ENCODE data around the gene CCNY. TPM values are rescaled to one million over a fixed set of nuclear protein-coding genes. Genes with fewer than 3 reads are reported as not detected.

Gene CCNY
- polyA plus RNA-seq, 3 donors, result 93.1 to 115 (median 113) TPM

DNA sequence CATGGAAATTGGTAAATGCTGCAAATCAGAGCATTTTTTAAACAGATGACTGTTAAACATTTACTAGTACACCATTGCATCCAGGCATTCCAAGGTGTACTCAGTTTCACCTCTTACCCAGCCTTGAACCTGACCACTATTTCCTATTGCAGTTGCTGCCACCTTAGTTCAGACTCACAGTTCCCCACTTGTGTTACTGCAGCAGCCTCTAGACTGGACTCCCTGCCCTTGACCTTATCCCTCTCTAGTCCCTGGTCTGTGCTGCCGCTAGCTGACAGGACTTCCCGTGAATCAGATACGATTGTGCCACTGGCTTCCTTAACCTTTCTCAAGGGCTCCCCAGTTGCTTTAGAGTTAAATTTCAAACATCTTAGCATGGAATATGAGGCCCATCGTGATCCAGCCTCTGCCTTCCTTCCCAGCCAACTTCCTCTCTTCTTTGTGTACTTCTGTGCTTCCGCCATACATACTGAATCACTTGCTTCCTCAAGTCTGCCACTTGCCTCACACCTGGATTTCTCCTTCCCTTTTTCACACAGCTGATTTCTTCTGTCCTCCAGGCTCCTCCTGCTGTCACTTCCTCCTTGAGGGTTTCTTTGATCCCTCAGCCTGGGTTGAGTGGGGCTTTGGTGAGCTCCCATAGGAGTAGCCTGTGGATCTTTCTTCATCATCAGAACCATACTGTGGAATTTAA lies 150.1 kb downstream of the CCNY start:
- DNase-seq (ENCODE audit: extremely low read depth in 1 of 11, low read depth in 9 of 11, low spot score in 4 of 11), result no peak

DNA sequence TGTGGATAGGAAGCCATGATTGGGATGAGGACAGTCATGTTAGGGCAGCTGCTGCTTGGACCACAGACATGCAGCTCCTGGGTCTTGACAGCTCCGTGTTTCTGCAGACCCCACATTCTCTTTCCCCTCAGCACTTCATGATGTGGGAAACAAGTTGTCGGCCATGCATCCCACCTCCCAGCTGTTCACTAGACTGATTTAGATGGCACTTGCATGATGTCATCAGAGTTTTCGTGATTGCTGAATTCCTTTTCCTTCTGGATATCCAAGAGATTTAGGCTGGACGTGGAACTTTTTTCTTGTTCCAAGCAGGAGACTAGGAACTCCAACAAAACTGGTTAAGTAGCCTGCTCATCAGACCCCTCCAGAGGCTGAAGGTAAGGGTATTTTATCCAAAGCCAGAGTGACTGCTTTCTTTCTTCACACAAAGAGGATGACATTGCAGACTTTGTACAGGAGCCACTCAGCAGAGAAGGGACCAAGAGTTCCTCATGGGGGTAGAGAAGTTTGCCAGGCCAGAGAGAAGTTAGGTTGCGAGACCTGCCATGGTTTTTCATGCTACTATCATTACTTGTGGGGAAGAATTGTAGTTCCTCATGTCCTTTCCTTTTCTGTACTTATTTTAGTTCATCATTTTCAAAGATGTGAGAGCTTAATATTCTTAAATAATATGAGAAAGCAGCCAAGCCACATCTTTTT lies 151.2 kb downstream of the CCNY start:
- DNase-seq (ENCODE audit: extremely low read depth in 1 of 11, low read depth in 9 of 11, low spot score in 4 of 11), result no peak

DNA sequence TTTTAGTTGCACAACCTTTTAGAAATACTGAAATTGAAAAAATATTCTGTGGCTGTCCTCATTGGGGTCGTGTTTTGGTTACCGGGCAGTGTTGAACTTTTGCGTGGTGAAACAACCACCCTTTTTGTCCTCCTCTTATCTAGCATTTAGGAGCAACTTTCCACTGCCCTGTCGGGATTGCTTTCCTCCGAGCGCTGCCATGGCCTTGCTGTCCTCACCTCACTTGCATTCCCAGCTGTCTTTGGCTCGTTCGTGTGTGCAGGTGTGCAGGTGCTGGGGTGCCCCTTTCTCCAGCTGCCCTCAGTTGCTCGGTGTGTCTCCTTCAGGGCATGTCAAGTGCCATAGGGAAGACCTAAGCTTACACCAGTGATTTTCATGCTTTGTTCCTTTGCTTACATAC lies 151.9 kb downstream of the CCNY start:
- no peak for DNase-seq (ENCODE audit: extremely low read depth in 1 of 11, low read depth in 9 of 11, low spot score in 4 of 11)

DNA sequence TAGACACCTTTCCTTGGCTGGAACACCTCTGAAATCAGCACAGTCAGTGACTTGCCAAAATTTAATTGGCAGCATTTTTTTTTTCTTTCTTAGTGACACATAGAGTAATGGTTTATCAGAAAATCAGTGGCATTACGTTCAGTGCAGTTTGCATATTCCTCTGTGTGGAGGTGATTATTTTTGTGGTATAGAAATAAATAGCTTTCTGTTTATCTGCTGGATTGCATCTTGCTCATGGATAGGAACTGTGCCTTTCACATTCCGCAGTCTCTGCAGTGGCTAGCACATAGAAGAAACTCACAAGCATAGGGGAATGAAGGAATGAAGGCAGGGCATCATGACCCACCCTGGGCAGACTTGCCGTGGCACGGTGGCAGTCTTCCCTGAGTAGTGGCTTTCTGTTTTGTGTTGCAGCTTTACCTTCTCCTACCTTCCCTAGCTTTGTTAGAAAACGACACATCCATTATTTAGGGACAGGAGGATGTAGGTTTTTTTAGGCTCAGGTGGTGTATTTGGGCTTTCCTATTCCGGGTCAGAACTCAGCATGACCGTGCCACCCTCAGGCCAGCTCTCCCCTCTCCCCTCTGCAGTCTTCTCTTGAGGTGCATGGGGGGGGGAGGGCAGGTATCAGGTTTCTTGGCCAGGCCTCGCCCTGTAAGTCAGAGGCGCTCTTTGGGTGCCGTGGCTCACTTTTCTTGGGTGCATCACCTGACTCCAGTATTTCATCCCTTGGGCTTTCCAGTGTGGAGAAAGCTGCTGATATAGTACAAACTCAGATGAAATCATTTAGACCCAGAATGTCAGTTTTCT lies 156.3 kb downstream of the CCNY start:
- DNase-seq (ENCODE audit: extremely low read depth in 1 of 11, low read depth in 9 of 11, low spot score in 4 of 11), result no peak

DNA sequence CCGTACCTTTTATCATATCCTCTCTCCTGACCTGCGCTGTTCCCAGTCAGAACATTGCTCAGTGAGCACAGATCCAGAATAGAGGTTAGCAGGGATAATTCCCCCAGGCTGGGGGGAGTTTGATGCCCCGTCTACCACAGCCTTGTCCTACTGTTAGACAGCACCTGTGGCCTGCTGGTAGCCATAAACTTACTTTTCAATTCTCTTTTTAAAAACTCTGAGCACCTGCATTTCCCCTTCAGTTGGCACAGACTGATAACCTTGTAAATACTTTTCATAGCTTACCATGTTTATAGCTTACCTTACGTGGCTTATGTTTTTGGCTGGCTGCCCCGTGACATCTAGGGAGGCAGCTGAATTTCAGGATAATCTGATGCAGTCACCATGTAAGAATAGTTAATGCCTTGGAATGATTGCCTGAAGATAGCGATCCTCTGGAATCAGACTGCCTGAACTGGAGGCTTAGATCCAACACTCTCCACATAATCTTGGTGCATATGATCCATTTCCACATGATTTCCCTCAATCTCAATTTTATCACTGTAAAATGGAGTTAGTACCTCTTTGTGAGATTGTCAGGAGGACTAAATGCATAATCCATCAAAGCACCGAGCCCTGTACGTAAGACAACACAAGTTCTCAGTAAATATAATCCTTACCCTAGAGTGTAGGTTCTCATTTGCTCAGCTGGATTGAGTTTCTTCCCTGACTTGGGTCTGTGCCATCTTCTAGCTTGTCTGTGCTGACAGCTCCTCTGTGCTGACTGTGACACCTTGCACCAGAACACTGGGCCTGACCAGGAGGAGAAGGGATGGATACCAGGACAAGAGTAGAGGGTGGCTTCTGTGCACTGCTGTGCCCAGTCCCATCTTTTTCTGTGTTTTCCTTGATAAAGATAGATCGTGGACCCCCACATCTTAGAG lies 157.1 kb downstream of the CCNY start:
- no peak for DNase-seq (ENCODE audit: extremely low read depth in 1 of 11, low read depth in 9 of 11, low spot score in 4 of 11)

DNA sequence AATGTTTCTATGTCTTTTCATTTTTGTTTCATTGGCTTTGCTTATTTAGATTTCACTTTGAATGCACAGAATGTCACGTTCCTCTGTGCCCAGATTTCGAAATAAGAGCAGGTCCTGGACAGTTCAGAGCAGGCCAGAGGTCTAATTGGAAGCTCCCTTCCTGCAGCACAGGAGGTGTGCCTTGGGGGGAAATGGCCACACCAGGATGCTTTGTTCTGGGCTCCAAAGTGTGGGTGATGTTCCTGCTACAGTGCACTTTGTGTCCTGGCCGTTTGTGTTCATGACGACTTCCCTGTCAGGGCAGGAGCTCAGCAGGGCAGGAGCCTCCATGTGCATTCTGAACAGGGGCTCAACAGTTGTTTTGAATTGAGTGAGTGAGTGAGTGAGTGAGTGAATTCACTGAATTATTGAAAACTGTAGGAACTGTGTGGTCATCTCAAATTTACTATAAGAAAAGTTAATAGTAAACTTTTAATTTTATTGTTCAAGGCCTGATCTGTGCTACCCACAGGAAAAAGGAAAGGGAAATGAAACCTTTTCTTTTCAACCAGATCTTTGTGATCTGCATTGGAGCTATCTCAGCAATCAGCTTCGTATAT lies 159.3 kb downstream of the CCNY start:
- no peak for DNase-seq (ENCODE audit: extremely low read depth in 1 of 11, low read depth in 9 of 11, low spot score in 4 of 11)

DNA sequence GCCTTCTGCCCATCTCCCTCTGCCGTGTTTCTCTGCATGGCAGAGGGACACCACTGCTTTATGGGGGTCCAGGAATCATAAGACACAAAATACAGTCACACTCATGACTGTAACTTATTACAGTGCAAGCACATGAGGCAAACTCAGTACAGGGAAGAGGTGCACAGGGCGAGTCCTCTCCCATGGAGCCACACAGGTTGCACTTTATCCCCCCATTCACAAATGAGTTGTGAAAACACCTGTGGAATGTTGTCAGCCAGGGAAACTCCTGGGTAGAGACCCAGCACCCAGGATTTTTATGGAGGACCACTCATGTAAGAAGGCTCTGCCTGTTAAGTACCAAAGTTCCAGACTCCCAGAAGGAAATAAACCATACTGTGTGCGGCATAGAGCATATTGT lies 161.6 kb downstream of the CCNY start:
- no peak for DNase-seq (ENCODE audit: extremely low read depth in 1 of 11, low read depth in 9 of 11, low spot score in 4 of 11)

DNA sequence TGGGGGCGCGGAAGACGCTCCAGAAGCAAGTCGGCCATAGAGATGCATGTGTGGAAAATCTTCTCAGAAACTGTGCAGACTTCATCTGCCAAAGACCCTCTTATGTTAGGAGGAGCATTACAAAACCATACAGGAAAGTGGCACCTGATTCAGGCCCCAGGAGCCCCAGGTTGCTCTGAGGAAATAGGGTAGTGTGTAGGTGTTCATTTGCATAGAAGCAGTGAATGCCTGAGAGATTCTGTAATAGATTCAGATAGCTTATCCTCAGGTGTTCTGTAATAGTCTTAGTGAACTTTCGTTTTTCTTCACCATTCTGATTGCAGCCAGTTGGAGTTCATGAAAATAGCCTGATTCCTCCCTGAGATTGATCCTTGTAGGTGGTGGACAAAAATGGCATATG lies 162.4 kb downstream of the CCNY start:
- no peak for DNase-seq (ENCODE audit: extremely low read depth in 1 of 11, low read depth in 9 of 11, low spot score in 4 of 11)

DNA sequence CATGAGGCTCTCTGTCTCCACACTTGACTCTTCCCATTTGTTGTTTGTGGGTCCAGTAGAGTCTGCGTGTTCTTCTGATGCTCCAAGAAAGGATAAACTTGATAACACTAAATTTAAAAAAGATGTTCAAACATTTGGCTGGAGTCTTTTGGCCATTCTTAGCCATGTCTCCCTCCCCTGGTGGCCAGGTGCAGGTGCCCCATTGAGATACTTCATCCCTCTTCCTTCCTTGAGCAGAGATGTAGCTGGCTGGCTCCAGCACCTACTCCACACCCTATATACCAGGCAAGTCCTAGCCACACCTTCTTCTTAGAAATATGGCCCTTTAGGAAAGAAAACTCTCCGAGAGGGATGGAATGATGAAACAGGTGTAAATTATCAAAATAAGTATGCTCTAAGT lies 165.6 kb downstream of the CCNY start:
- DNase-seq (ENCODE audit: extremely low read depth in 1 of 11, low read depth in 9 of 11, low spot score in 4 of 11), result no peak

DNA sequence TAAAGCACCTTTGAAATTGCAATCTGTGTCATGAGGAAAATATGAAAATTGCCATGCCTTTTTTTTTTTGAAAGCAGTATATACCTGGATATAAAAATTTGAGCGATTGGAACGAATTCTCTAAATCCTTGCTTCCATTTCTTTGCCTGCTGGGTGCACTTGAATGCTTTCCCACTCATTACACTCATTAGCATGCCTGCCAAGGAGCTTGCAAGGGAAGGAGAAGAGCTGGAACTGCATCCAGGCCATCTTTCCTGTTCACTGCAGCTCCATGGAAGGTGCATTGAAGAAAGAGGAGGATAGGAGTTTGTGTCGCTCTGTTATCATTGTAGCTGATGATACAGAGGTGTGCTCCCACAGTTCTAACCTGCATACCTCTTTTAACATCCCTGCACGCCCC lies 166.4 kb downstream of the CCNY start:
- no peak for DNase-seq (ENCODE audit: extremely low read depth in 1 of 11, low read depth in 9 of 11, low spot score in 4 of 11)

DNA sequence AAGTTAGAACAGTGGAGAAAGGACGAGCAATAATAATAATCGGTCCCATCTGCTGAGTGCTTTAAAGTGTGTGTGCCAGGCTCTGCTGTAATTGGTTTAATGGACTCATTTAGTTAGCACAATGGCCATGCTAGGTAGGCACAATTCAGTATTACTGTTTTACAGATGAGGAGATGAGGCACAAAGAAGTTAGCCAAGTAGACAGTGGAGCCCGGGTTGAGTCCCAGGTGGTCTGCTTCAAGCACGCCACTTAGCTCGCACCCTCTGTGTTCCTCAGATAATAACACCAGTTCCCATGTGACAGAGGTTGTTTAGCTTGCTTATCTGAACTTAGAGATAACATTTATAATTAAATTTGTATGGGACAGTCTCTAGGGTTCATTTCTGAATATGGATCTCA lies 167.3 kb downstream of the CCNY start:
- DNase-seq (ENCODE audit: extremely low read depth in 1 of 11, low read depth in 9 of 11, low spot score in 4 of 11), result no peak

DNA sequence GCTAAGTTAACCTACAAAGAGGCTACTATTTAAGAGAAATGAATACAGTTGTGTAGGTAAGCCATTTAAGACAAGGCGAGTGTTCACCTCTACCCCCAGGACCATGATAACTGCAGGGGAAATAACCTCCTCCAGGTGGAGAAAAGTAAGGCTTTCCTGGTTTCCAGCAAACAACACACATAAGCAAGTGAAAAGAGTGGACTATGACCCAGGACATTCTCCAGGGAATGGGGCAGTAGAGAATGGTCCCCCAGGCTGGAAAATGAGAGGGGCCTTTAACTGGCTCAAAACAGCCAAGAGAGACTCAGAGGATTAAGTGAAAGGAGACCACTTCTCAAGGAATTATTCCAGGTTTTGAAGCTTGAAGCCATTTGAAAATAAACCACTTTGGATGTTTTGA lies 167.8 kb downstream of the CCNY start:
- DNase-seq (ENCODE audit: extremely low read depth in 1 of 11, low read depth in 9 of 11, low spot score in 4 of 11), result no peak

DNA sequence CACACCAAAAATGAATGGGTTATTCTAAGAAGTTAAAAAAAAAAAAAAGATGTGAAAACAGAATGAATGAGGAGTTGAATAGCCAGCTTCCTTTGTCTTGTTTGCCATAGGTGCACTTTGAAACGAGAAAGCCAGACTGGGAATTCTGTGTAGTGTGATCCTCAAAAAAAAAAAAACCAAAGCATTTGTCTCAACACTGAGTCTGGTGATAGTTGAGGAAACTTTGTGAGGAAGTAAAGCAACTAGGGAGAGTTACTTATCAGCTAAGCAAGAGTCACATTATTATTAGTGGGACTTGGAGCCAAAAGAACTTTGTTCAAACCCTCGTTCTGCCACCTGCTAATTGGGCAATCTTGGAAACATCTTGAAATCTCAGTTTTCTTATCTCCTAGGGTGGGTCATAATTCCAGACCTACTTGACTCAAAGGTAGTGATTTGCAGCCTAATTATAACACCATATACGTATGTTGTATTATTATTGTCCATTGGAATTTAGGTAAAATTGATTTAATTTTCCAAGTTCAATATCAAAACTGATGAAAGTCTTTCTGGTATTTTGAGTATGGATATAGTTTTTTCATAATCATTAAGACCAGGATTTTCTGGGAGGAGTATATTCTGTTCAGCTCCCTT lies 169.0 kb downstream of the CCNY start:
- no peak for DNase-seq (ENCODE audit: extremely low read depth in 1 of 11, low read depth in 9 of 11, low spot score in 4 of 11)

DNA sequence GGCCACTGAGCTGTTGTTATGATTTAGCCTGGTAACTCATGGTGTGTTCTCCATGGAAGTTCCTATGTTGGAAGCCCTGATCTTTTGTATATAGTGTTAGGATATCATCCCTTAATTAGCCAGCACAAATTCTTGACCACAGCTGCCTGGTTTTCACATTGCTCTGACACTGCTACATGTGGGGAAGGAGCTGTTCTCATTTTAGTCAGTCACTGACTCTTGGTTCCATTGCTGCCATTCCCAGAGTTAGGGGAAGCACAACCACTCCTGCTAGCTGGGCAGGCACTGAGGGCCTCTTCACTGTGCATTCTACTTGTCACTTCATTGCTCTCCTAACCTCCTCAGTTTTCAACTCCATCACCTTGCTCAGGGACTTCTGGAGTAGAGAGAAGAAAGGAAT lies 170.4 kb downstream of the CCNY start:
- DNase-seq (ENCODE audit: extremely low read depth in 1 of 11, low read depth in 9 of 11, low spot score in 4 of 11), result no peak

DNA sequence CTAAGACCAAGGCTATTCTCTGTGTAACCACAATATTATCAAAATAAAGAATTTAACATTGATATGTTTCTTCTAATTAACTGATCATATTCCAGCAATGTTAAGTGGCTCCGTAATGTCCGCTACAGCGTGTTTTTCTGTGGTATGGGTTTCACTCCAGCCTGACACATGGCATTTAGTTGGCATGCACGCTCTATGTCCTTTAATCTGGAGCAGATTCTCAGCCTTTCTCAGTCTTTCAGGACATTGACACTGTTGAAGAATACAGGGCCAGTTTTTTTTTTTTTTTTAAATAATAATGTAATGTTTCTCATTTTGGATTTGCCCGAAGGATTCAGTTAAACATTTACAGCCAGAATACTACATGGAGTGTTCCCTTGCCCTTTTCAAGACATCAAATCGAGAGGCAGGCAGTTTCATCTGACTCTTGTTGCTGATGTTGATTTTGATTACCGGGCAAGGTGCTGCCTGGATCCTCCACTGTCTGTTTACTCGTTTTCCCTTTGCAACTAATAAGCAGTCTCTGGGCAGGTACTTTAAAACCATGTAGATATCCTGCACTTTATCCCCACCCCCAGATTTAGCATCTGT lies 171.3 kb downstream of the CCNY start:
- DNase-seq (ENCODE audit: extremely low read depth in 1 of 11, low read depth in 9 of 11, low spot score in 4 of 11), result no peak

DNA sequence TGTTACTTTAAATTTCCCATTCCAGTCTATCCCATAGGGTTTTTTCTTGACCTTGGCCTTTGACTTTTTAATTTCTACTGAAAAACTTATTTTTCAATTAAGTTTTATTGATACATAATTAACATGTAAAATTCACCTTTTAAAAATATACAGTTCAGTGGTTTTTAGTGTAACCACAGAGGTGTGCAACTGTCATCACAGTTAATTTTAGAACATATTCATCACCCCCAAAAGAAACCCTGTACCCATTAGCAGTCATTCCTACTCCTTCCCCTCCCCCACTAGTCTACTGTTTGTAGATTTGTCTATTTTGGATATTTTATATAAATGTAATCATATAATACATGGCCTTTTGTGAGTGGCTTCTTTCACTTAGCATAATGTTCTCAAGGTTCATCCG lies 172.3 kb downstream of the CCNY start:
- no peak for DNase-seq (ENCODE audit: extremely low read depth in 1 of 11, low read depth in 9 of 11, low spot score in 4 of 11)

DNA sequence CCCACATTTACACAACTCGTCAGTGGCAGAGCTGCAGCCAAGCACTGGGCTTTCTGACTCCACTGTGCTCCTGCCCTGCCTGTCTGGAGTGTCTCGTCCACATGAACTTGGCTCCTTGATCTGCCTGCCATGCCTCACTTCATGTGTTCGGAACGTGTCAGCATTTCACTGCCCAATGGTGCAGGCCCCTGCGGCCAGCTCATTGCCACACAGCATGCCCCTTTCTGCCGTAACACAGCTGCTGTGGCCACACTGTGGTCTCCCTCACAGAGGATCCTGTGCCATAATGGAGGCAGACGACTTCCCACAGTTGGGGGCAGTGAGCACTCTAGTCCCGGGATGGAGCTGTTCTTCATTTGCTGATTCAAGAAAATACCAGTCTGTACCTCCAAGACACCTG lies 174.6 kb downstream of the CCNY start:
- no peak for DNase-seq (ENCODE audit: extremely low read depth in 1 of 11, low read depth in 9 of 11, low spot score in 4 of 11)

DNA sequence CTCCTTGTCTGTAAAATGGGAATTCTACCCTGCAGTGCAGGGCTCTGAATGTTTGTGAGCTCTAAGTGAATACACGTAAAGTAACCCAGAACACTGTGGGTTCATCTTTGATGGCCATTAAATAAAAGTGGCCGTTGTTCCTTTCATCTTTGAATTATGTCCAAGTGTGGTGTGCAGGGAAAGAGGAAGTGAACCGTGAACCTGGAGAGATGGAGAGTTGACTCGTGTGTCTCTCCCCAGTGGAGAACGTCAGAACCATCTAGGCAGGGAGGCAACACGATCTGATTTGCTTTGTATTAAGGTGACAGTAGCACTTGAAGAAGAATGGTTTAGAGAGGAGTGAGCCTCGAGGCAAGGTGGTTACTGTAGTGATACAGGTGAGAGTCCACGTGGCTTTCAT lies 175.3 kb downstream of the CCNY start:
- DNase-seq (ENCODE audit: extremely low read depth in 1 of 11, low read depth in 9 of 11, low spot score in 4 of 11), result no peak
